ENCODE results near the gene AP3S2. TPM values are rescaled to one million over a fixed set of nuclear protein-coding genes. Genes with fewer than 3 reads are reported as not detected.

AP3S2 gene
- total and polyA plus RNA-seq, 2 of the 8 experiments (the other 6 are each of a cell fraction or from before 2014, with no cell fraction given) = 19.2 to 45.4 TPM

GRCh38 chr15:89864958-89865739 lies 28.6 kb downstream of the AP3S2 start:
- Histone ChIP-seq H2BK120ac (replicated peaks; ENCODE audit: low read depth, low read length) (no peak overlapping the region), H3K36me3 (ENCODE audit: control insufficient read depth in 2 of 4, insufficient read depth in 4 of 4, low read length in 3 of 4) (peaks cover 0 to 14% (median 7%) of the 10 kb centered on the region in 4 experiments; a peak in 5 of 8 replicates), H3K4me1 (replicated peaks in 1 of 4; ENCODE audit: control insufficient read depth in 3 of 4, insufficient read depth in 4 of 4, low read length in 3 of 4) (no peaks in the 10 kb centered on the region), H2AFZ (ENCODE audit: low read length) (no peak overlapping the region), H2BK5ac (ENCODE audit: low read depth, low read length) (no peak overlapping the region), H3K4ac (replicated peaks; ENCODE audit: insufficient read length, low read depth, low read length) (no peak overlapping the region), H3K27ac (ENCODE audit: low read depth, low read length) (no peak overlapping the region), H3K23ac (ENCODE audit: insufficient read length) (no peak overlapping the region), H3K9ac (replicated peaks in 1 of 4; ENCODE audit: extremely low read depth in 1 of 4, low read depth in 3 of 4, low read length in 3 of 4) (no peak overlapping the region), H3K23me2 (ENCODE audit: low read depth, low read length) (no peaks in the 10 kb centered on the region), H4K8ac (ENCODE audit: extremely low read depth, insufficient read depth, low read length) (no peak overlapping the region), H4K5ac (ENCODE audit: insufficient read length, low read depth, low read length) (no peak overlapping the region), H2BK15ac (ENCODE audit: low read length) (no peak overlapping the region), H3K79me1 (ENCODE audit: low read depth, low read length) (no peaks in the 10 kb centered on the region), H3K27me3 (replicated peaks in 1 of 4; ENCODE audit: control insufficient read depth in 3 of 4, extremely low read depth in 1 of 4, insufficient read depth in 3 of 4, low read length in 3 of 4) (no peaks in the 10 kb centered on the region), H3K14ac (ENCODE audit: insufficient read length) (no peak overlapping the region), H2AK5ac (ENCODE audit: low read depth, low read length) (no peak overlapping the region), H2BK12ac (ENCODE audit: low read depth, low read length) (no peak overlapping the region), H2BK20ac (ENCODE audit: low read length) (no peak overlapping the region), H4K20me1 (replicated peaks in 1 of 2; ENCODE audit: control insufficient read depth in 1 of 2, insufficient read depth in 2 of 2, low read length in 2 of 2) (no peaks in the 10 kb centered on the region), H3K18ac (ENCODE audit: extremely low read depth, low read length) (no peak overlapping the region), H3K4me3 (ENCODE audit: extremely low read depth in 1 of 4, insufficient read depth in 2 of 4, low read depth in 3 of 4, low read length in 4 of 4) (no peak overlapping the region), H4K91ac (replicated peaks; ENCODE audit: insufficient read length, low read length) (no peak overlapping the region), H3K79me2 (ENCODE audit: control insufficient read depth in 1 of 2, insufficient read depth in 2 of 2, low read length in 2 of 2) (no peaks in the 10 kb centered on the region), H3K4me2 (ENCODE audit: insufficient read depth in 1 of 2, low read depth in 2 of 2, low read length in 2 of 2) (no peak overlapping the region), H3K56ac (replicated peaks; ENCODE audit: insufficient read length, low read depth, low read length) (no peak overlapping the region), H3K9me3 (ENCODE audit: insufficient read depth in 2 of 2, low read depth in 1 of 2, low read length in 1 of 2) (peaks cover 0 to 7% of the 10 kb centered on the region in 2 experiments; a peak in 2 of 4 replicates)
- 93% methylated on average over 3 of the region's 3 CpGs; no CpG with 5 or more reads in 1 of the 2 experiments for WGBS, 2 experiments (ENCODE audit: extremely low coverage in 1 of 2, insufficient coverage in 1 of 2, insufficient read length in 1 of 2, insufficient replicate concordance in 2 of 2, low coverage in 1 of 2, low lambda C conversion rate in 2 of 2, missing lambda C conversion rate in 1 of 2)
- DNase-seq (ENCODE audit: low read depth in 1 of 2, low spot score in 2 of 2) = no peak
- POLR2A ChIA-PET (ENCODE audit: partially characterized antibody) = no interaction called here
- FAIRE-seq = no peak
- CTCF ChIA-PET (ENCODE audit: partially characterized antibody) = interaction anchor here (0.6 to 2.2 kb wide), 8 partner anchors 9 to 105 kb away, joined by 3 to 8 read pairs (median 6); partner anchors contain the start of gene MESP2
- TF ChIP-seq CEBPB (IDR thresholded peaks at IDR 0.05; ENCODE audit: low read depth, low read length) (no peak), TAF1 (IDR thresholded peaks at IDR 0.05; ENCODE audit: low read depth, low read length) (no peak), KDM5A (IDR thresholded peaks at IDR 0.05; ENCODE audit: low read length) (no peak), SRF (IDR thresholded peaks at IDR 0.05; ENCODE audit: low read depth, low read length) (no peak), SP2 (IDR thresholded peaks at IDR 0.05; ENCODE audit: low read length) (no peak), EP300 (IDR thresholded peaks at IDR 0.05; ENCODE audit: borderline replicate concordance in 1 of 2, low read depth in 2 of 2, low read length in 2 of 2) (no peak), TAF7 (optimal IDR thresholded peaks at IDR 0.05; ENCODE audit: borderline replicate concordance, low read depth, low read length) (no peak), RBBP5 (IDR thresholded peaks at IDR 0.05; ENCODE audit: borderline replicate concordance, low read depth, low read length) (no peak), TBP (IDR thresholded peaks at IDR 0.05; ENCODE audit: low read depth, low read length) (no peak), GTF2F1 (IDR thresholded peaks at IDR 0.05; ENCODE audit: borderline replicate concordance, low read depth, low read length) (no peak)
- TF ChIP-seq, protein P1, sequence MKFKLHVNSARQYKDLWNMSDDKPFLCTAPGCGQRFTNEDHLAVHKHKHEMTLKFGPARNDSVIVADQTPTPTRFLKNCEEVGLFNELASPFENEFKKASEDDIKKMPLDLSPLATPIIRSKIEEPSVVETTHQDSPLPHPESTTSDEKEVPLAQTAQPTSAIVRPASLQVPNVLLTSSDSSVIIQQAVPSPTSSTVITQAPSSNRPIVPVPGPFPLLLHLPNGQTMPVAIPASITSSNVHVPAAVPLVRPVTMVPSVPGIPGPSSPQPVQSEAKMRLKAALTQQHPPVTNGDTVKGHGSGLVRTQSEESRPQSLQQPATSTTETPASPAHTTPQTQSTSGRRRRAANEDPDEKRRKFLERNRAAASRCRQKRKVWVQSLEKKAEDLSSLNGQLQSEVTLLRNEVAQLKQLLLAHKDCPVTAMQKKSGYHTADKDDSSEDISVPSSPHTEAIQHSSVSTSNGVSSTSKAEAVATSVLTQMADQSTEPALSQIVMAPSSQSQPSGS (IDR thresholded peaks at IDR 0.05; ENCODE audit: low read length) = no peak
